GM12875 (cell line): ENCODE measurements around the gene KCNJ4.
"Not testable (repeated sequence)": the region's sequence is repeated elsewhere in the genome, so short reads cannot be mapped to it uniquely, and the experiment has no call there.

Source experiments
- H3K4me3 ChIP-seq: one replicate; pipeline ENCODE4 v1.5.1; 2011; ENCODE audit warnings: low read depth, low read length, control low read depth
- CTCF ChIP-seq: IDR thresholded peaks from 2 replicates; pipeline ENCODE4 v1.5.1; 2011; ENCODE audit warnings: low read depth, mild to moderate bottlenecking, control low read depth, inconsistent platforms, low read length, moderate library complexity, borderline replicate concordance; ENCODE audit not compliant: insufficient read depth

The KCNJ4 gene

DNA sequence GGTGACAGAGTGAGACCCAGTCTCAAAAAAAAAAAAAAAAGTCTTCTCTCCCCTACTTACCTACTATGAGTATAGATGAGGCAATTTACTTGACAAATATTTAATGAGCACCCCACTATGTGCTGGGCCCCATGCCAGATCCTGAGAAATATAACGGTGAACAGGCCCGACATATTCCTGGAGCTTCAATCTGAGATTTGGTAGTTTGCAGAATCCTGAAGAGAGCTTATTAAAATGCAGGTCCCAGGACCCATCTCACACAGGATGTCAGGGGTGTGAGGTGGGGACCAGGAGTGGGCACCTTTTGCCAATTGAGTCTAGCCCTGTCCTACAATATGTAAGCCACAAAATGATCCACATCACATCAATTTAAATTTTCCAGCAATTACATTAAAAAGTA, 44.0 kb downstream of the KCNJ4 start:
- no peak for TF ChIP-seq CTCF
- H3K4me3 ChIP-seq: no peak overlapping the region

DNA sequence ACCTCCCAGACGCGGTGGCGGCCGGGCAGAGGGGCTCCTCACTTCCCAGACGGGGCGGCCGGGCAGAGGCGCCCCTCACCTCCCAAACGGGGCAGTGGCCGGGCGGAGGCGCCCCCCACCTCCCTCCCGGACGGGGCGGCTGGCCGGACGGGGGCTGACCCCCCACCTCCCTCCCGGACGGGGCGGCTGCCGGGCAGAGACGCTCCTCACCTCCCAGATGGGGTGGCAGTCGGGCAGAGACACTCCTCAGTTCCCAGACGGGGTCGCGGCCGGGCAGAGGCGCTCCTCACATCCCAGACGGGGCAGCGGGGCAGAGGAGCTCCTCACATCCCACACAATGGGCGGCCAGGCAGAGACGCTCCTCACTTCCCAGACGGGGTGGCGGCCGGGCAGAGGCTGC, 45.1 kb downstream of the KCNJ4 start:
- H3K4me3 ChIP-seq: not testable (repeated sequence)

DNA sequence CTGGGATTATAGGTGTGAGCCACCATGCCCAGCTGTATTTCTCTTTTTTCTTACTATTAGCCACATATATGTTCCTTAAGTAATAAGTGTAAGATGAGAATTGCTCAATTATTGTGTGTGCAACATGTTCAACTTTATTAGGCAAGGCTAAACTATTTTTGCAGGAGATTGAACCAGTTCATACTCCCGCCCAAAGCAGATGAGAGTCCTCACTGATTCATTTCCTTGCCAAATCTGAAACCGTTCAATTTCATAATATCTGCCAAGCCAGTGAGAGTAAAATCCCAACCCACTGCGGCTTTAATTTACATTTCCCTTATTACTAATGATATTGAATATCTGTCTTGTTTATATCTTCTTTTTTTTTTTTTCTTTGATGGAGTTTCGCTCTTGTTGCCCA, 48.4 kb downstream of the KCNJ4 start:
- TF ChIP-seq CTCF: no peak

DNA sequence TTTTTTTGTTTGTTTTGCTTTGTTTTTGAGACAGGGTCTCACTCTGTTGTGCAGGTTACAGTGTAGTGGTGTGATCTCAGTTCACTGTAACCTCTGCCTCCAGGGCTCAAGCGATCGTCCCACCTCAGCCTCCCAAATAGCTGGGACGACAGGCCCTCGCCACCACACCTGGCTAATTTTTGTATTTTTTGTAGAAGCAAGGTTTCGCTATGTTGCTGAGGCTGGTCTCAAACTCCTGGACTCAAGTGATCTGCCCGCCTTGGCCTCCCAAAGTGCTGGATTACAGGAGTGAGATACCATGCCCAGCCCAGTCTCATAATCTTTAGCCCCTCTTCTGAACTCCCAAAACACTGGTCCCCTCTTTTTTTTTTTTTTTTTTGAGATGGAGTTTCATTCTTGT, 50.6 kb downstream of the KCNJ4 start:
- no peak overlapping the region for H3K4me3 ChIP-seq
- no peak for TF ChIP-seq CTCF

More for the DNA sequence above, 48.4 kb downstream of the KCNJ4 start:
- H3K4me3 ChIP-seq: no peak overlapping the region

- no peak for TF ChIP-seq CTCF
- no peak overlapping the region for H3K4me3 ChIP-seq
Observed at GRCh38 chr22:38403812-38404211, 51.2 kb downstream of the KCNJ4 start.

- no peak overlapping the region for H3K4me3 ChIP-seq
- no peak for TF ChIP-seq CTCF
Observed at GRCh38 chr22:38402204-38402603, 52.8 kb downstream of the KCNJ4 start.

DNA sequence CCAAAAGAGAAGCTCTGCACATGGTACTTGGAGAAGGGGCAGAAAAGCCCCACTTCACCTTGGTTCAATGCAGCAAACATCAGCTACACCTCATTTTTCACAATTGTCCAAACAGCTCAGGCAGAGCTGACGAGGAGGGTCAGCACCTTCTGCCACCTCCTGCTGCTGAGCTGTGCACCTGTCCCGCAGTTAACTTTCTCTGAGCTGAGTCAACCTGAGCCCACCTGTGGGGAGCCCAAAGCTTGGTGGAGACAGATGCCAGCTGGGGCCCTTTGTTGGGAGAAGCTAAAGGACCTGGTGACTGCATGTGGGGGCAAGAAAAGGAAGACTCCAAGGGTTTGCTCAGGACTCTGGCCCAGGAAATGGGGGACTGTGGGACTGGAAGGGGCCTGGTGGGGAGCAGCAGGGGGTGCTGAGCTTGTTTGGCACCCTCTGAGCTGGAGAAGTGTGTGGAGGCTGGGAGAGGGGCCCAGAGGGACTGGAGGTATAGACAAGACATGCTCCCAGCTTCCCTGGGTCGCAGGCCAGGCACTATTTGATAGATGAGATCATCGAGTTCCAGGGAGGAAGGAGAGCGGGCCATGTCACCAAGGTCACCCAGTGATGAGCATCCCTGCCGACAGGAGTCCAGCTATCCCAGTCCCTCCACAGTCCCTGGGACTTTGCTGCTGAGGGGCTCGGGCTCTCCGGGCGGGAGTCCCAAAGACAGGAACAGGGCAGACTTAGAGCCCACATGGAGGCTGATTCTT, 53.5 kb downstream of the KCNJ4 start:
- H3K4me3 ChIP-seq: no peak overlapping the region
- no peak for TF ChIP-seq CTCF

DNA sequence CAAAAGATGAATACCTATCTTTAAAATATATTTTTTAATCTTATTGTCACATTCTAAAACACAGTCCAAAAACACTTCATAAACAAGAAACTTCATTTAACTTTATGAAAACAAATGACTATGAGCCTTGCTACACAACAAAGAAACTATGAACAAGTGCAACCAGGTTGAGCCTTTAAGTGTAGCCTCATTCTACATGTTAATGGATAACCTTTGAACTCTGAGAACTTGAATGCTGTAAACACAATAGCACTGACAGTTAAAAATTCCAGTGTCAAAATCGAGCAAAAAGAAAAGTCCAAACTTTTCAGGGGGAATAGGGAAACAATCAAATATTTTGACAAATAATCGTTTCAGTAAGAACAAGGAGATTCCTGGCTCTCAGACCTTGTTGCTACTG, 54.7 kb downstream of the KCNJ4 start:
- H3K4me3 ChIP-seq: not testable (repeated sequence)
